Upper lobe of left lung (tissue), 4 donors: Measurements from ENCODE around the gene TMIGD1.

Source experiments
- CTCF ChIP-seq, 6 experiments: fragments of 450-650 bp in 4 of 6; fragments of 200-600 bp in 2 of 6; sonication (generic) in 2 of 6; IDR thresholded peaks; one replicate each; pipeline ENCODE4 v1.5.1; 2016 to 2019; ENCODE audit warnings: antibody characterized with exemption in 6 of 6
- EP300 ChIP-seq, 4 donors: sonication (generic); formaldehyde crosslinking; IDR thresholded peaks; one replicate each; pipeline ENCODE4 v1.5.1; 2017; ENCODE audit warnings: antibody characterized with exemption in 4 of 4, control low read depth in 2 of 4
- POLR2A ChIP-seq, 4 donors: fragments of 450-650 bp; IDR thresholded peaks; one replicate each; pipeline ENCODE4 v1.5.1; 2016 to 2017; ENCODE audit warnings: antibody characterized with exemption in 4 of 4, mild to moderate bottlenecking in 2 of 4

- TF ChIP-seq CTCF (IDR thresholded peaks at IDR 0.05) = no peak
- no peak for TF ChIP-seq POLR2A (IDR thresholded peaks at IDR 0.05)
- TF ChIP-seq EP300 (IDR thresholded peaks at IDR 0.05) = no peak
Observed at GRCh38 chr17:30334421-30334820, 564 bp upstream of the TMIGD1 start.
